Measurements from ENCODE around the gene AKR1C4. TPM values are rescaled to one million over a fixed set of nuclear protein-coding genes. Genes with fewer than 3 reads are reported as not detected.

Gene AKR1C4
- not detected for total RNA-seq

DNA sequence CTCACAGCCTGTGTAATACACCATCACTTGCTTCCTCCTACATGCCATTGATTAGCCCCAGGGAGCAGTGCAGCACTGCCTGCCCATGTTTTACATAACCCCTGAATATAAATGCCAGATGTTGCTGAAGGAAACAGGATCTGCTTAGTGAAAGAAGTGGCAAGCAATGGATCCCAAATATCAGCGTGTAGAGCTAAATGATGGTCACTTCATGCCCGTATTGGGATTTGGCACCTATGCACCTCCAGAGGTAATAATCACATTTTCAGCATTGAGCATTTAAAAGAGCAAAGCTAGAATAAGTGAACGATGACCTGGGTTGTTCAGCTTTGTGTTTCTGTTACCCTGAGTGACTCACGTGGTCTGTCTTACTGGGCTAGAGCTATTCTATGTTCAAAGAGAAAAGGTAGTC lies at the start of gene AKR1C4:
Gene AKR1C4 (plus strand): TSS at position 136 of the 412 bp plus-strand sequence. CDS start 31 bp downstream, at position 167.

DNA sequence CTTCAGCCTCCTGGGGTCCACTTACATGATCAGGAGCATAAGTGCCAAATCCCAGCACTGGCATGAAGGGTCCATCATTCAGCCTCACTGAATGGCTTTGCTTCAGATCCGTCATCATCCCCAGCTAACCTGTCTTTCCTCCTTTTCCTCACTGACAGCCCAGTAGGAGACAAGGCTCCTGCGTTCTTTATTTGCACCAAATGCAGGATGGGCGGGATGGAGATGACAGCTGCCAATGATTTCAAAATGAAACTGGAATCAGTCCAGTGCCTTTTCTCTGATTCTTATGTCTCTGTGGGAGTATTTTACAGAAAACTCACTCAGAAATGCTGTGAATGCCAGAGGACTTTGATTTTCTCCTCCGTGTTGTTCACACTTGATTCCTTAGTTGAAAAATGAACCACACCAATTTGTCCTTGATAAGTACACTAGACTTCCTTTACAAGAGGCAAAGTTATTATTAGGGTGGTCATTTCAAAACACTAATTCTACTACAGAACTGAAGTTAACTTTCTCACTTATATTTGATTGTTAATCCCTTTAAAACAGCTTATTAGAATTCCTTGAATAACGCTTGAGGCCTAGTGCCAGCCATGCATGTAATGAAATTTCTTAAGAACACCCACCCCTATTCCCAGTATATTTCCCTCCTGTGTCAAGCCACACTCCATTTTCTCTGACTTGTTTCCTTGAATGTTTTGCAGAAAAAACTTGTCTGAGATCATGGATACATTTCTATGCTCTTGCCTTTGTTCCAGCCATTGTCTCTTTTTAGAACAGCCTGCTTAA lies 11.5 kb upstream of the AKR1C4 start, which contains the start of gene AKR1C8:
Gene AKR1C8 (minus strand): TSS at position 164 of the 789 bp plus-strand sequence. CDS start 46 bp downstream, at position 118.

Other genes starting within 250 kb of the AKR1C4 start
- under 1 TPM; 0.63 to 0.91 TPM for gene AKR1C1, start 233.4 kb upstream of the AKR1C4 start, total RNA-seq
- not detected for gene AKR1C2, start 193.0 kb upstream of the AKR1C4 start, total RNA-seq
- gene AKR1C3, start 102.4 kb upstream of the AKR1C4 start, total RNA-seq = 10 to 100 TPM; 11.6 TPM
- under 1 TPM; 0.53 to 0.91 TPM for gene AKR1C8, start 11.7 kb upstream of the AKR1C4 start, total RNA-seq
- not detected for gene UCN3, start 168.1 kb downstream of the AKR1C4 start, total RNA-seq
- gene TUBAL3, start 208.0 kb downstream of the AKR1C4 start, total RNA-seq = not detected
- 10 to 100 TPM; 39.2 to 45.7 TPM for gene NET1, start 215.7 kb downstream of the AKR1C4 start, total RNA-seq

All from activated naive CD4-positive, alpha-beta T cell treated with anti-CD3 and anti-CD28 coated beads, Interleukin-2, amount 10 ng/mL, durations not matched to agents 5 hours and 36 hours (primary cell).